Adrenal gland (tissue), 12 donors: ENCODE results near the gene DST. TPM values are rescaled to one million over a fixed set of nuclear protein-coding genes. Genes with fewer than 3 reads are reported as not detected.

ENCODE experiments used
- DNase-seq, 7 donors: peaks; one replicate each; pipeline ENCODE4 v3.0.0-alpha.2; 2019 to 2020
- H3K27ac ChIP-seq, 5 donors: fragments of 200-600 bp; sonication (generic) in 4 of 5; 1 replicate in 3 of 5; 2 replicates in 2 of 5; pipeline versions ENCODE4 v1.5.1 to v1.8.0; 2016 to 2020; ENCODE audit warnings: mild to moderate bottlenecking in 1 of 5
- H3K27me3 ChIP-seq: fragments of 200-600 bp; 2 replicates; pipeline ENCODE4 v1.8.0; 2021
- H3K36me3 ChIP-seq, 2 donors: fragments of 200-600 bp; replicated peaks in 1 of 2; 1 replicate in 1 of 2; 2 replicates in 1 of 2; pipeline versions ENCODE4 v1.5.1 to v1.8.0; 2018 to 2022
- H3K4me1 ChIP-seq, 2 donors: fragments of 200-600 bp; replicated peaks in 1 of 2; 1 replicate in 1 of 2; 2 replicates in 1 of 2; pipeline versions ENCODE4 v1.5.1 to v1.8.0; 2018 to 2021
- H3K4me3 ChIP-seq, 4 donors: fragments of 200-600 bp; sonication (generic) in 3 of 4; one replicate each; pipeline ENCODE4 v1.5.1; 2016 to 2018
- H3K9me3 ChIP-seq, 3 donors: fragments of 200-600 bp; sonication (generic) in 1 of 3; replicated peaks in 1 of 3; 1 replicate in 2 of 3; 2 replicates in 1 of 3; pipeline versions ENCODE4 v1.5.1 to v1.8.0; 2016 to 2021
- CTCF ChIP-seq, 6 experiments: fragments of 450-650 bp in 4 of 6; fragments of 200-600 bp in 2 of 6; sonication (generic) in 1 of 6; IDR thresholded peaks; 1 replicate in 5 of 6; 2 replicates in 1 of 6; pipeline versions ENCODE4 v1.5.1 to v1.8.0; 2016 to 2021; ENCODE audit warnings: antibody characterized with exemption in 6 of 6, mild to moderate bottlenecking in 2 of 6, moderate library complexity in 1 of 6
- POLR2A ChIP-seq, 2 donors: fragments of 450-650 bp; IDR thresholded peaks; one replicate each; pipeline ENCODE4 v1.6.1; 2017; ENCODE audit warnings: antibody characterized with exemption in 2 of 2, mild to moderate bottlenecking in 2 of 2, moderate library complexity in 1 of 2
- WGBS, 4 donors: extraction: QIAGEN DNeasy Blood & Tissue Kit in 2 of 4; methylation state at CpG; one replicate each; pipeline versions ENCODE4 v1.1.5 to v1.1.7; 2013 to 2017; 5-methylcytosine and 5-hydroxymethylcytosine counted together
- intact Hi-C, 2 donors: fragments of 100-400 bp; cut with DNase I; formaldehyde crosslinking; loops; one replicate each; pipeline versions ENCODE4 v1.14.1 to v1.15.0; 2022 to 2023
- polyA plus RNA-seq, 3 donors: library from polyadenylated mRNA; stranded (reverse); fragments of 200-250 nt in 2 of 3; fragments of 350-450 nt in 1 of 3; fragmentation: Illumina TruSeq in 1 of 3; extraction: RNeasy Lipid Tissue Mini Kit (QIAGEN cat#74804) in 1 of 3; gene quantifications; one replicate each; pipeline ENCODE4 v1.2.3, GENCODE V29; 2013 to 2014
- total RNA-seq, 9 donors: library from RNA; depleted of rRNA in 4 of 9; stranded (reverse); fragments of >200 nt in 4 of 9; fragments of 120-200 nt in 1 of 9; fragmentation: NEBNext Ultra II Directional in 1 of 9; extraction: Animal tissue kit (Norgen Biotek cat#: 25700) in 1 of 9; gene quantifications; one replicate each; pipeline versions ENCODE4 v1.1.0 to v1.2.4, GENCODE V29; 2013 to 2023
- donor health status: healthy with polysubstance abuse.
- donor health status: Bipolar disorder and iron deficiency.
- donor health status: DM: yes; HTN: yes; CAD: no.
- donor health status: DM: no; HTN: no; CAD: no.
- donor health status: DM: no; HTN: no; CAD: no.
- donor health status: DM: yes; HTN: yes; CAD: no.

The DST gene
- total and polyA plus RNA-seq, 12 donors = 105 to 418 (median 265) TPM

GRCh38 chr6:56526860-56527544 is 115.7 kb downstream of the DST start:
- H3K36me3 ChIP-seq = peaks cover 0 to 43% of the 10 kb centered on the region in 2 donors
- 20 to 36% (median 24%) methylated on average over 1 of the region's 1 CpG for WGBS, 4 donors
- no peak for TF ChIP-seq POLR2A (IDR thresholded peaks at IDR 0.05)
- no peak for TF ChIP-seq CTCF (IDR thresholded peaks at IDR 0.05)
- no peaks in the 10 kb centered on the region for H3K9me3 ChIP-seq
- peak overlapping the region in 3 of 5 donors; percentile 22 to 83 (median 32) for H3K27ac ChIP-seq
- DNase-seq = no peak
- intact Hi-C loops = no loop called here
- H3K27me3 ChIP-seq = no peaks in the 10 kb centered on the region
- H3K4me1 ChIP-seq = peaks cover 19 to 46% of the 10 kb centered on the region in 2 donors
- H3K4me3 ChIP-seq = no peak overlapping the region

GRCh38 chr6:56525974-56526789 is 116.5 kb downstream of the DST start:
- TF ChIP-seq POLR2A (IDR thresholded peaks at IDR 0.05) (no peak), CTCF (IDR thresholded peaks at IDR 0.05) (no peak)
- DNase-seq = no peak
- Histone ChIP-seq H3K4me3 (no peak overlapping the region), H3K27me3 (no peaks in the 10 kb centered on the region), H3K4me1 (peaks cover 19 to 51% of the 10 kb centered on the region in 2 donors), H3K9me3 (no peaks in the 10 kb centered on the region), H3K27ac (peak overlapping the region in 4 of 5 donors; percentile 49 to 83 (median 68)), H3K36me3 (peaks cover 0 to 37% of the 10 kb centered on the region in 2 donors)
- WGBS, 4 donors = 70 to 73% (median 71%) methylated on average over 11 of the region's 11 CpGs
- intact Hi-C loops = no loop called here

- WGBS, 4 donors = 25 to 40% (median 32%) methylated on average over 4 of the region's 4 CpGs
- peak in 1 of 2 donors; percentile 37 for TF ChIP-seq POLR2A (IDR thresholded peaks at IDR 0.05)
- no peak for TF ChIP-seq CTCF (IDR thresholded peaks at IDR 0.05)
- Histone ChIP-seq H3K27ac (peak overlapping the region in 4 of 5 donors; percentile 49 to 83 (median 68)), H3K4me3 (no peak overlapping the region), H3K9me3 (no peaks in the 10 kb centered on the region), H3K4me1 (peaks cover 19 to 51% of the 10 kb centered on the region in 2 donors), H3K36me3 (peaks cover 0 to 36% of the 10 kb centered on the region in 2 donors), H3K27me3 (no peaks in the 10 kb centered on the region)
- DNase-seq = no peak
- intact Hi-C loops = no loop called here
Observed at GRCh38 chr6:56524891-56525703, 117.6 kb downstream of the DST start.
